NK-92 (cell line): ENCODE results near the gene NCL.
"Not testable (repeated sequence)": the region's sequence is repeated elsewhere in the genome, so short reads cannot be mapped to it uniquely, and the experiment has no call there.

ENCODE experiments used
- DNase-seq: peaks from one replicate; lab custom pipeline; 2025; ENCODE audit not compliant: unreplicated experiment; lab: John Stamatoyannopoulos, UW

The NCL gene

GRCh38 chr2:231433990-231434389 is 30.3 kb downstream of the NCL start:
- no peak for DNase-seq

GRCh38 chr2:231431606-231432005 is 32.7 kb downstream of the NCL start:
- no peak for DNase-seq

- DNase-seq: not testable (repeated sequence)
Measured at GRCh38 chr2:231430437-231430836, 33.8 kb downstream of the NCL start.

DNA sequence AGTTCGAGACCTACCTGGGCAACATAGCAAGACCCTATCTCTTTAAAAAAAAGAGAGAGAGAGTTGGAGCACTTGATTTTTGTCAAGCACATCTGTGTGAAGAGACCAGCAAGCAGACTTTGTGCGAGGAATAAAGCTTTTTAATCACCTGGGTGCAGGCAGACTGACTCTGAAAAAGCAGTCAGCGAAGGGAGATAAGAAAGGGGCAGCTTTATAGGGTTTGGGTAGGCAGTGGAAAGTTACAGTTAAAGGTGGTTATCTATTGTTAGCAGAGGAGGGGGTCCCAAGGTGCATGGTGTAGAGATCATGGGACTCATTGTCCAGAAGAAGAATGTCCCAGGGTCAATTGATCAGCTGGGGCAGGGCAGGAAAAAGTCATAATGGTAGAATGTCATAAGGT is 34.4 kb downstream of the NCL start:
- no peak for DNase-seq

- no peak for DNase-seq
Measured at GRCh38 chr2:231429152-231429551, 35.1 kb downstream of the NCL start.

- DNase-seq: no peak
Measured at GRCh38 chr2:231427116-231427515, 37.2 kb downstream of the NCL start.

- no peak for DNase-seq
Measured at GRCh38 chr2:231425811-231426703, 38.2 kb downstream of the NCL start.

DNA sequence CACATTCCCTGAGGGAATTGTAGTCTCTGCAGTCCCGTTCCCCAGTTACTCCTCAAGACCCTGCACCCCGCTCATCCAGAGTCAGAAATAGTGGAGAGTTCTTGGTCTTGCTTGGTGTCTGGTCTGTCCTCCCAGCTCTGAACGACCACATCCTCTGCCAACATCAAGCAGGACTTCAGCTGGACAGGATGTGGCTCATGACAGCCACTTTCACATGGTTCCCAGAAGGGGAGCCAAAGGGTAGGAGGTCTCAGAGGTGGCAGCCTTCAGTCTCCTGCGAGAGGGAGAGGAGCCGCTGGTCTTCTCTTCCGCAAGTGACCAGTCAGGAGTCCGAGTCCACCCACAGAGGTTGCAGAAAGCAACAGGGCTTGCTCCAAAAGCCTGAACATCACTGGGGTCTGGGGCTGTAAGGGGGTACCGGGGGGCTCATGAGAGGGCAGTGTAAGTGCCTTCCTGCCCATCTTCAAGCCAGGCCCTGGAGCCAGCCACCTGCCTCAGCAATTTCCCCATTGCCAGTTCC is 38.9 kb downstream of the NCL start:
- DNase-seq: no peak

GRCh38 chr2:231423176-231423575 is 41.1 kb downstream of the NCL start:
- DNase-seq: no peak

DNA sequence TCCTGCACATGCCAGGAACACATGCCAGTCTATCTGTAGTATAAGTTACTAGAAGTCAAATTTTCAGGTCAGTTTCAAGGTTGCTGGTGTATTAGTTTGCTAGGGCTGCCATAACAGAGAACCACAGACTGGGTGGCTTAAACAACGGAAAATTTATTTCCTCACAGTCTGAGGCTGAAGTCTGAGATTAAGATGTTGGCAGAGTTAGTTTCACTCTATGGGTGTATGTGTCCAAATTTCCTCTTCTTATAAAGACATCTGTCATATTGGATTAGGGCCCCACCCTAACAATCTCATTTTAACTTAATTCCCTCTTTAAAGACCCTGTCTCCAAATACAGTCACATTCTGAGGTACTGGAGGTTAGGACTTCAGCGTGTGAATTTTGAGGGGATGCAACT is 42.2 kb downstream of the NCL start:
- DNase-seq: no peak

DNA sequence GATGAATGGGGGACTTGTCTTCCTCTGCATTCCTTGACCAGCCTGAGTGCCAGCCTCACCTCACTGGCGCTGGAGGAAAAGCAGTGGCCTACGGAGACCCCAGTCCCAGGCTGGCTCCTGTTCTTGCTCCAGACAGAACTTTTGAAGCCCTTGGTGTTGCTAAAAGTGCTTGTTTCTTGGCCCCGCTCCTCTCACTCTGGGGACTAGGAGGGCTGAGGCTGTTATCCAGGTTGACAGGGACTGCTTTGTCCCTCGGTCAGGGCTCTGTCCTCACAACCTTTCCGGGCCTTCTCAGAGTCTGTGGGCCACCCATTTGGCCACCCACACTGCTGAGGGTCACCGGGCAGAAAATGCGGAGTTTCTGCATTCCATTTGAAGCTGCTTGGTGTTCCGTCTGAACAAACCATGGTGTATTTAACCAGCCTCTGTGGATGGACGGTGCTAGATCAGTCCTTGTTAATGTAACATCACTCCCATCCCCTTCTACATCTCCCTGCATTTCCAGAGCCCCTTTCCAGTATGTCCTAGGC is 43.2 kb downstream of the NCL start:
- DNase-seq: no peak

DNA sequence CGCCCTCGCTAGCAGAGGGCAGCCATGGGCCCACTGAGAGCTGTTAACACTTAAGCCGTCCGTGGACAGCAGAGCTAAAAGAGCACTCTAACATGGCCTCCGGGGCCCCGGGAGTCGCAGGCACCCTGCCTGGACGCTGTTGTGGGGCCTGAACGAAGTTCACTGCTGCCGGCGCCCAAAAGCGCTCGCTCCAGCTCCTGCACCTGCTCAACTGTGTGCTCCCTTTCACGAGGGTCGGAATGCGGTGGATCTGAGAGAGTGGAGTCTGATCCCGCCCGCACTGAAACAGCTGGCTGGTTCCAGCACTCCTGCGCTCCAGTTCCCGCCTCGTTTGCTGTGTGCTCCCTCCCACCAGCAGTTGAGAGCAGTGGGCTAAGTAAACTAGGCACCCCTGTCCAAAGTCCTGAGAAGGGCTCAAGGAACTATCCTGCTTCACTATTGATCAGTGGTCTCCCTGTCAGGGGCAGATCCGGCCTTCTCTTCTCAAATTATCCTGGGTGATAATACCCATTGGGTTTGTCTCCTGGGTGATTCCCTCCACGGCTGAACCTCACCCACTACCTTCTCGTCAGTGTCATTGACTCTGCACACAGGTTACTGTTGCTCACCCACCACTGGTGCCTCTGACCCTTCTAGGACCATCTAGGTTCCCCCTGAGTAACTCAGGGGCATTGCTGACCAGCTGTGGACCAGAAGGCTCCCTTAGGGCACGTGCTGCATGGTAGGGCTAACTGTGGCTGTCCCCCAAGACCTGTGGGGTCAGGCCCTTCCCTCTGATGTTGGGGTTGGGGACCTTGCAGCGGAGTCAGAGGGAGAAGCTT is 45.3 kb downstream of the NCL start:
- DNase-seq: no peak

DNA sequence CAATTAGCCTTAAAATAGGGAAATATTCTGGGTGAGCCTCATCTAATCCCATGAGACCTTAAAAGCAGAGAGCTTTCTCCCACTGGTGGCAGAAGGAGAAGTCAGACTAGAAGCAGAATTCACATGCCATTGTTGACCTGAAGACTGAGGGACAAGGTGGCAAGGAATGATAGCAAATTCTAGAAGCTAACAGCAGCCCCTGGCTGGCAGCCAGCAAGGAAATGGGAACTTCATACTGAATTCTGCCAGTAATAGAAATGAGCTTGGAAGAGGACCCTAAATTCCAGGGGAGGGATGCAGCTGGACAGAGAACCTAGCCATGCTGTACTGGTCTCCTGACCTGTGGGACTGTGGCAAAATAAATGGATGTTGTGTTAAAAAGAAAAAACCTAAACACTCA is 49.3 kb downstream of the NCL start:
- DNase-seq: no peak

DNA sequence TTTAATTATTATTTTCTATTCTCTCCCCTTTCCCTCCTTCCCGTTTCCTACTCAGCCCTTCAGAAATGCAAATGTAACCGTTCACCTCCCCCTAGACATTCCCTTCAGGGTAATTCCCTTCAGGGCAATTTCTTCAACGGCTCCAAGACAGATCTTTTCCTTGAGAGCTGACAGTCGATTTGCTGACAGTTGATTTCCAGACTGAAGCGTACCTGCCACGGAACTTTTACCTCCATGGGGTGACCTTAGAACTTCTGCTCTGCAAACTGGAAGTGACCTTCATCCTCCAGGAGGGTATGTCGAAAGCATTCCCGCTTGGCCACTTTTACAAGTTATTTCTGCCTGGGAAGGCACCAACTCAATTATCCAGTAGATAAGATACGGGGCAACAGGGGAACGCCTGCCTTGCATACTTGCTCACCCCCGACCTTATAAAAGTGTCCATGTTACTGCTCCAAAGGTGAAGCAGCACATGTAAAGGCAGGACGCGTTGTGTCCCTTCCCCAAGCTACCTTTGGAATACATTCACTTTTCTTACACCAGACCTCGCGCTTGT is 50.3 kb downstream of the NCL start:
- DNase-seq: no peak

- no peak for DNase-seq
Measured at GRCh38 chr2:231413456-231413855, 50.8 kb downstream of the NCL start.

DNA sequence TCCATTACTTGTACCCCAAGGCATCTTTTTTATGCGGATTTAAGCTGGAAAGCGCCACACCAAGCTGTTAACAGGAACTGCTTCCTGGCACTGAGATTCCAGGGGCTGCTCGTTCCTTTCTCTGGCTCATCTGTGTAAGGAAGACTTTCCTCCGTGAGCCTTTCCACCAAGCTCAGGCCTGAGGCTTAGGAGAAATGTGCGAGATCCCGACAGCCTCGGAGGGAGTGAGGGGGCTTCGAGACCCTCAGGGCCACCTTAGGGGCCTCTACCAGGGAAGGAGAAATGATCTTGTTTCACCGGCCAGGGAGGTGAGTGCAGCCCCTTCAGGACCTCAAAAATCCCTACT is 51.7 kb downstream of the NCL start:
- no peak for DNase-seq

GRCh38 chr2:231411831-231412617 is 52.3 kb downstream of the NCL start:
- no peak for DNase-seq

GRCh38 chr2:231411237-231411636 is 53.0 kb downstream of the NCL start:
- no peak for DNase-seq

- DNase-seq: no peak
Measured at GRCh38 chr2:231410293-231411004, 53.8 kb downstream of the NCL start.

DNA sequence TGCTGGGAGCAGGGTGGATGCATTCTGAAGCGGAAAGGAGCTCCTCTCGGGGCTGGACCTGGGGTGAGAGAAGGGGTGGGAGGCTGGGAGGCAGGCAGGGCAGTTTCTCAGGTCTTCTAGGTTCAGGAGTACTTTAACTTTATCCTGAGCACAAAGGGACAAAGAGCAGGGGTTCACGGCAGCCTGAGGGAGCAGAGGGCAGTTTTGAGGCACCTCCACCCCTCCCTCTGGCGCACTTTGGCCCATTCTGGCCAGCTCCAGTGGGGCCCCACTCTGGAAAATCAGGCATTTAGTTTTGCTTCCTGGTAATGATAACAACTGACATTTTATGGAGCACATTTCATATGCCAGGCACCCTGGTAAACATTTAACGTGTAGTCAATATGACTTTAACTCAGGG is 54.5 kb downstream of the NCL start:
- no peak for DNase-seq
